IMR-90 (cell line): Measurements from ENCODE around the gene NDUFA13. TPM values are rescaled to one million over a fixed set of nuclear protein-coding genes. Genes with fewer than 3 reads are reported as not detected.

Experiments
- ATAC-seq: fragments of 200-7000 bp; cut with Tn5 transposase; 2 replicates; pipeline ENCODE4 v1.9.1; 2020; ENCODE audit warnings: low read depth, mild to moderate bottlenecking, moderate library complexity
- BruUV-seq: library from RNA; stranded (reverse); fragments of 400-500 nt; replicated peaks from 2 replicates; lab custom pipeline; 2021; lab: Mats Ljungman, UMichigan
- CTCF ChIA-PET: fragments of 300-600 bp; formaldehyde crosslinking; extraction: SDS; loops from one replicate; lab custom pipeline; 2021; ENCODE audit warnings: antibody characterized with exemption; lab: Yijun Ruan, JAX
- POLR2A ChIA-PET: fragments of 300-600 bp; sonication (Branson Sonifier 250); formaldehyde crosslinking; loops from one replicate; lab custom pipeline; 2022; ENCODE audit warnings: antibody characterized with exemption; ENCODE audit not compliant: unreplicated experiment; lab: Charles Lee
- DNase-seq: peaks from one replicate; pipeline ENCODE4 v3.0.0; 2013
- H2AFZ ChIP-seq: replicated peaks from 2 replicates; pipeline ENCODE3; 2013; ENCODE audit warnings: low read length, mild to moderate bottlenecking; ENCODE audit not compliant: poor library complexity
- H2AK5ac ChIP-seq: 2 replicates; pipeline ENCODE4 v1.6.1; 2013; ENCODE audit warnings: low read depth, low read length, inconsistent platforms
- H2AK9ac ChIP-seq: replicated peaks from 2 replicates; pipeline ENCODE3; 2013; ENCODE audit warnings: mild to moderate bottlenecking, low read depth, low read length, moderate library complexity; ENCODE audit not compliant: poor library complexity
- H2BK120ac ChIP-seq: 2 replicates; pipeline ENCODE4 v1.6.1; 2013; ENCODE audit warnings: low read depth, low read length, inconsistent platforms
- H2BK15ac ChIP-seq: 3 replicates; pipeline ENCODE4 v1.6.1; 2013; ENCODE audit warnings: low read depth, low read length, inconsistent platforms
- H2BK20ac ChIP-seq: 2 replicates; pipeline ENCODE4 v1.6.1; 2013; ENCODE audit warnings: low read depth, mild to moderate bottlenecking, inconsistent platforms, low read length, moderate library complexity
- H2BK5ac ChIP-seq: 2 replicates; pipeline ENCODE4 v1.6.1; 2013; ENCODE audit warnings: mild to moderate bottlenecking, low read depth, low read length, inconsistent platforms; ENCODE audit not compliant: poor library complexity, severe bottlenecking
- H3K14ac ChIP-seq: replicated peaks from 2 replicates; pipeline ENCODE4 v1.6.1; 2013; ENCODE audit warnings: low read depth, low read length, inconsistent platforms
- H3K18ac ChIP-seq: 2 replicates; pipeline ENCODE4 v1.6.1; 2013; ENCODE audit warnings: low read depth, low read length, control low read depth
- H3K23ac ChIP-seq: 2 replicates; pipeline ENCODE4 v1.6.1; 2013; ENCODE audit warnings: low read depth, low read length, inconsistent platforms
- H3K27ac ChIP-seq: 2 replicates; pipeline ENCODE4 v1.5.1; 2013; ENCODE audit warnings: mild to moderate bottlenecking, control low read depth, low read length; ENCODE audit not compliant: insufficient read depth
- H3K27me3 ChIP-seq: 2 replicates; pipeline ENCODE4 v1.6.1; 2013; ENCODE audit warnings: low read length; ENCODE audit not compliant: control insufficient read depth, insufficient read depth
- H3K36me3 ChIP-seq: 2 replicates; pipeline ENCODE4 v1.6.1; 2013; ENCODE audit warnings: low read length, mixed read lengths; ENCODE audit not compliant: control insufficient read depth, insufficient read depth
- H3K4ac ChIP-seq: 2 replicates; pipeline ENCODE4 v1.6.1; 2013; ENCODE audit warnings: low read depth, low read length, inconsistent platforms
- H3K4me1 ChIP-seq: 2 replicates; pipeline ENCODE4 v1.6.1; 2013; ENCODE audit warnings: low read length, mixed read lengths; ENCODE audit not compliant: control insufficient read depth, insufficient read depth
- H3K4me2 ChIP-seq: 2 replicates; pipeline ENCODE4 v1.6.1; 2013; ENCODE audit warnings: low read depth, mild to moderate bottlenecking, control low read depth, low read length, moderate library complexity
- H3K4me3 ChIP-seq: 2 replicates; pipeline ENCODE4 v1.5.1; 2013; ENCODE audit warnings: low read depth, mild to moderate bottlenecking, control low read depth, low read length, moderate library complexity; ENCODE audit not compliant: insufficient read depth
- H3K56ac ChIP-seq: 2 replicates; pipeline ENCODE4 v1.6.1; 2013; ENCODE audit warnings: low read length, inconsistent platforms; ENCODE audit not compliant: insufficient read depth; ENCODE audit errors: extremely low read depth
- H3K79me1 ChIP-seq, 2 experiments: 2 replicates each; pipeline ENCODE4 v1.6.1; 2013; ENCODE audit warnings: low read length in 2 of 2, inconsistent platforms in 1 of 2, low read depth in 1 of 2
- H3K9ac ChIP-seq: 2 replicates; pipeline ENCODE4 v1.6.1; 2013; ENCODE audit warnings: low read depth, low read length, control low read depth
- H3K9me1 ChIP-seq: 2 replicates; pipeline ENCODE4 v1.6.1; 2013; ENCODE audit warnings: low read length, inconsistent platforms; ENCODE audit not compliant: insufficient read depth
- H3K9me3 ChIP-seq: 2 replicates; pipeline ENCODE4 v1.6.1; 2013; ENCODE audit warnings: low read length; ENCODE audit not compliant: control insufficient read depth, insufficient read depth
- H4K20me1 ChIP-seq: 2 replicates; pipeline ENCODE4 v1.6.1; 2013; ENCODE audit warnings: low read length, inconsistent platforms; ENCODE audit not compliant: insufficient read depth
- H4K5ac ChIP-seq: 2 replicates; pipeline ENCODE4 v1.6.1; 2013; ENCODE audit warnings: mild to moderate bottlenecking, low read depth, low read length, control low read depth
- H4K8ac ChIP-seq, 2 experiments: 2 replicates each; pipeline ENCODE4 v1.6.1; 2013; ENCODE audit warnings: low read depth in 2 of 2, low read length in 2 of 2, control low read depth in 1 of 2, inconsistent platforms in 1 of 2
- H4K91ac ChIP-seq: 2 replicates; pipeline ENCODE4 v1.6.1; 2013; ENCODE audit warnings: low read depth, low read length, inconsistent platforms; ENCODE audit not compliant: insufficient read depth
- BHLHE40 ChIP-seq: fragments of 150-350 bp; IDR thresholded peaks from 2 replicates; pipeline ENCODE4 v1.6.1; 2016; ENCODE audit warnings: mild to moderate bottlenecking, low read depth, low read length
- CEBPB ChIP-seq: IDR thresholded peaks from 2 replicates; pipeline ENCODE4 v1.6.1; 2012; ENCODE audit warnings: low read depth, low read length, improper control_type of control experiment
- CHD1 ChIP-seq: IDR thresholded peaks from 2 replicates; pipeline ENCODE4 v1.6.1; 2012; ENCODE audit warnings: low read depth, low read length, improper control_type of control experiment
- FOS ChIP-seq: fragments of 150-350 bp; IDR thresholded peaks from 2 replicates; pipeline ENCODE4 v1.6.1; 2016; ENCODE audit warnings: low read depth, low read length
- MAFK ChIP-seq: IDR thresholded peaks from 2 replicates; pipeline ENCODE4 v1.6.1; 2012; ENCODE audit warnings: low read depth, low read length, improper control_type of control experiment
- MAZ ChIP-seq: IDR thresholded peaks from 2 replicates; pipeline ENCODE4 v1.6.1; 2012; ENCODE audit warnings: low read depth, mild to moderate bottlenecking, low read length, improper control_type of control experiment, moderate library complexity, borderline replicate concordance
- MXI1 ChIP-seq: IDR thresholded peaks from 2 replicates; pipeline ENCODE4 v1.6.1; 2012; ENCODE audit warnings: low read depth, mild to moderate bottlenecking, low read length, moderate library complexity, borderline replicate concordance
- NFE2L2 ChIP-seq: fragments of 150-350 bp; IDR thresholded peaks from 2 replicates; pipeline ENCODE4 v1.6.1; 2016; ENCODE audit warnings: low read depth, mild to moderate bottlenecking, low read length
- POLR2A ChIP-seq: IDR thresholded peaks from 2 replicates; pipeline ENCODE4 v1.6.1; 2012; ENCODE audit warnings: mild to moderate bottlenecking, low read depth, low read length
- RAD21 ChIP-seq: IDR thresholded peaks from 2 replicates; pipeline ENCODE4 v1.6.1; 2012; ENCODE audit warnings: low read length, improper control_type of control experiment
- RCOR1 ChIP-seq: IDR thresholded peaks from 2 replicates; pipeline ENCODE4 v1.6.1; 2012; ENCODE audit warnings: mild to moderate bottlenecking, low read length, improper control_type of control experiment; ENCODE audit not compliant: insufficient replicate concordance
- SMC3 ChIP-seq: fragments of 150-350 bp; IDR thresholded peaks from 2 replicates; pipeline ENCODE4 v1.6.1; 2016; ENCODE audit warnings: low read depth, mild to moderate bottlenecking, antibody characterized with exemption, low read length, moderate library complexity
- WGBS, 2 experiments: methylation state at CpG; one replicate each; pipeline versions ENCODE4 v1.1.5 to v1.1.7; 2013; ENCODE audit warnings: missing lambda C conversion rate in 2 of 2; ENCODE audit not compliant: insufficient read length in 1 of 2; ENCODE audit errors: extremely low coverage in 2 of 2; 5-methylcytosine and 5-hydroxymethylcytosine counted together
- dilution Hi-C: fragments of 300-500 bp; cut with HindIII; formaldehyde crosslinking; loops from one replicate; pipeline ENCODE4 v1.14.3; 2018; ENCODE audit warnings: low sequenced_read_pairs; ENCODE audit not compliant: unreplicated experiment
- in situ Hi-C: fragments of 300-500 bp; cut with MboI; formaldehyde crosslinking; loops from 3 replicates; pipeline ENCODE4 v1.14.3; 2019; ENCODE audit warnings: low sequenced_read_pairs, inconsistent platforms, mixed read lengths
- intact Hi-C: fragments of 100-400 bp; cut with micrococcal nuclease; formaldehyde crosslinking; loops from 2 replicates; pipeline ENCODE4 v1.10.0; 2022
- polyA plus RNA-seq, 3 experiments: library from polyadenylated mRNA; depleted of rRNA; stranded (reverse); fragments of >200 nt; gene quantifications; 2 replicates each; pipeline ENCODE4 v1.2.3, GENCODE V29; 2012; ENCODE audit warnings: low replicate concordance in 1 of 3
- total RNA-seq: library from RNA; depleted of rRNA; stranded (reverse); fragments of >200 nt; gene quantifications from 2 replicates; pipeline ENCODE4 v1.2.3, GENCODE V29; 2012
- TF ChIP-seq, protein P1 (sequence below): fragments of 150-350 bp; IDR thresholded peaks from 2 replicates; pipeline ENCODE4 v1.6.1; 2017; ENCODE audit warnings: mild to moderate bottlenecking, antibody characterized with exemption, low read length, low read depth
- TF ChIP-seq, protein P2 (sequence below): conservative IDR thresholded peaks from 2 replicates; pipeline ENCODE4 v1.5.1; 2012; ENCODE audit warnings: mild to moderate bottlenecking, low read depth, low read length, improper control_type of control experiment

Gene NDUFA13
- total and polyA plus RNA-seq, 2 of the 4 experiments (the other 2 are of a cell fraction) = 30.6 to 667 TPM

- no peaks in the 10 kb centered on the region for H3K36me3 ChIP-seq
- H3K27me3 ChIP-seq = no peaks in the 10 kb centered on the region
- no peaks in the 10 kb centered on the region for H3K9me3 ChIP-seq
- no peak overlapping the region for H2BK5ac ChIP-seq
- no peak overlapping the region for H4K5ac ChIP-seq
- H3K4me2 ChIP-seq = no peak overlapping the region
- TF ChIP-seq RAD21 (no peak), MAFK (no peak), CHD1 (no peak), MAZ (no peak), POLR2A (no peak), MXI1 (no peak), NFE2L2 (no peak), BHLHE40 (no peak), FOS (no peak), RCOR1 (no peak), CEBPB (no peak), SMC3 (no peak)
- TF ChIP-seq, protein P1, sequence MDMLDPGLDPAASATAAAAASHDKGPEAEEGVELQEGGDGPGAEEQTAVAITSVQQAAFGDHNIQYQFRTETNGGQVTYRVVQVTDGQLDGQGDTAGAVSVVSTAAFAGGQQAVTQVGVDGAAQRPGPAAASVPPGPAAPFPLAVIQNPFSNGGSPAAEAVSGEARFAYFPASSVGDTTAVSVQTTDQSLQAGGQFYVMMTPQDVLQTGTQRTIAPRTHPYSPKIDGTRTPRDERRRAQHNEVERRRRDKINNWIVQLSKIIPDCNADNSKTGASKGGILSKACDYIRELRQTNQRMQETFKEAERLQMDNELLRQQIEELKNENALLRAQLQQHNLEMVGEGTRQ = no peak
- TF ChIP-seq, protein P2, sequence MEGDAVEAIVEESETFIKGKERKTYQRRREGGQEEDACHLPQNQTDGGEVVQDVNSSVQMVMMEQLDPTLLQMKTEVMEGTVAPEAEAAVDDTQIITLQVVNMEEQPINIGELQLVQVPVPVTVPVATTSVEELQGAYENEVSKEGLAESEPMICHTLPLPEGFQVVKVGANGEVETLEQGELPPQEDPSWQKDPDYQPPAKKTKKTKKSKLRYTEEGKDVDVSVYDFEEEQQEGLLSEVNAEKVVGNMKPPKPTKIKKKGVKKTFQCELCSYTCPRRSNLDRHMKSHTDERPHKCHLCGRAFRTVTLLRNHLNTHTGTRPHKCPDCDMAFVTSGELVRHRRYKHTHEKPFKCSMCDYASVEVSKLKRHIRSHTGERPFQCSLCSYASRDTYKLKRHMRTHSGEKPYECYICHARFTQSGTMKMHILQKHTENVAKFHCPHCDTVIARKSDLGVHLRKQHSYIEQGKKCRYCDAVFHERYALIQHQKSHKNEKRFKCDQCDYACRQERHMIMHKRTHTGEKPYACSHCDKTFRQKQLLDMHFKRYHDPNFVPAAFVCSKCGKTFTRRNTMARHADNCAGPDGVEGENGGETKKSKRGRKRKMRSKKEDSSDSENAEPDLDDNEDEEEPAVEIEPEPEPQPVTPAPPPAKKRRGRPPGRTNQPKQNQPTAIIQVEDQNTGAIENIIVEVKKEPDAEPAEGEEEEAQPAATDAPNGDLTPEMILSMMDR = no peak
- no peak overlapping the region for H3K27ac ChIP-seq
- intact Hi-C loops = no loop called here
- H3K4me3 ChIP-seq = no peak overlapping the region
- H4K8ac ChIP-seq = no peak overlapping the region
- no peaks in the 10 kb centered on the region; the same call in 1 of the 2 replicates for H4K20me1 ChIP-seq
- no peak overlapping the region for H2AFZ ChIP-seq
- no peak overlapping the region for H3K18ac ChIP-seq
- H3K9ac ChIP-seq = no peak overlapping the region
- H2BK20ac ChIP-seq = no peak overlapping the region
- H3K79me1 ChIP-seq = no peaks in the 10 kb centered on the region
- H3K14ac ChIP-seq = no peak overlapping the region
- H3K4ac ChIP-seq = no peak overlapping the region
- H3K4me1 ChIP-seq = peaks cover 4% of the 10 kb centered on the region
- no peak overlapping the region for H2BK15ac ChIP-seq
- H2AK9ac ChIP-seq = no peak overlapping the region
- H3K23ac ChIP-seq = no peak overlapping the region
- H3K56ac ChIP-seq = no peak overlapping the region
- no peak overlapping the region for H2AK5ac ChIP-seq
- no TSS peak for BruUV-seq
- dilution Hi-C loops = no loop called here
- no peak overlapping the region for H2BK120ac ChIP-seq
- ChIA-PET POLR2A (no interaction called here), CTCF (no interaction called here)
- H4K91ac ChIP-seq = no peak overlapping the region
- no peak for ATAC-seq
- in situ Hi-C loops = no loop called here
- WGBS, 2 experiments = 87% methylated on average over 4 of the region's 17 CpGs; no CpG with 5 or more reads in 1 of the 2 experiments
- no peak for DNase-seq
- no peaks in the 10 kb centered on the region; the same call in 1 of the 2 replicates for H3K9me1 ChIP-seq
These were observed 47.4 kb downstream of the NDUFA13 start for GRCh38 chr19:19563348-19563848.
